Endothelial cell of umbilical vein (primary cell): Measurements from ENCODE around the gene NELFA. TPM values are rescaled to one million over a fixed set of nuclear protein-coding genes. Genes with fewer than 3 reads are reported as not detected.

ENCODE experiments used
- BruUV-seq: library from RNA; stranded (reverse); fragments of 400-500 nt; replicated peaks from 2 replicates; lab custom pipeline; 2021; lab: Mats Ljungman, UMichigan
- CTCF ChIA-PET: fragments of 300-600, 350-600 bp; sonication (Branson Sonifier 250); formaldehyde crosslinking; loops from one replicate; lab custom pipeline; 2021; ENCODE audit warnings: antibody characterized with exemption, inconsistent platforms; lab: Charles Lee
- POLR2A ChIA-PET: fragments of 300-600, 350-600 bp; sonication (Branson Sonifier 250); formaldehyde crosslinking; loops from one replicate; lab custom pipeline; 2021; ENCODE audit warnings: antibody characterized with exemption, inconsistent platforms; lab: Charles Lee
- DNase-seq: peaks from one replicate; pipeline ENCODE4 v3.0.0-alpha.2; 2011; ENCODE audit warnings: low read depth, low spot score
- FAIRE-seq: peaks from 2 replicates; lab custom pipeline; 2011; peaks lifted over from hg19 to GRCh38; lab: Jason Lieb, UNC
- H2AFZ ChIP-seq: 2 replicates; pipeline ENCODE4 v1.6.0; 2012; ENCODE audit warnings: low read depth, low read length, control low read depth, inconsistent platforms
- H3K27ac ChIP-seq: 2 replicates; pipeline ENCODE4 v1.5.1; 2011; ENCODE audit warnings: low read depth, mild to moderate bottlenecking, control low read depth, low read length, moderate library complexity; ENCODE audit not compliant: insufficient read depth
- H3K27me3 ChIP-seq, 2 experiments: 2 replicates each; pipeline versions ENCODE4 v1.6.0 to v1.6.1; 2011; ENCODE audit warnings: low read length in 2 of 2, mixed read lengths in 1 of 2; ENCODE audit not compliant: control insufficient read depth in 2 of 2, insufficient read depth in 2 of 2
- H3K36me3 ChIP-seq, 2 experiments: 2 replicates in 1 of 2; 3 replicates in 1 of 2; pipeline ENCODE4 v1.5.1; 2011; ENCODE audit warnings: low read length in 2 of 2, mild to moderate bottlenecking in 1 of 2, moderate library complexity in 1 of 2; ENCODE audit not compliant: control insufficient read depth in 2 of 2, insufficient read depth in 2 of 2; ENCODE audit errors: extremely low read depth in 1 of 2
- H3K4me1 ChIP-seq: 3 replicates; pipeline ENCODE4 v1.5.1; 2011; ENCODE audit warnings: mild to moderate bottlenecking, low read length; ENCODE audit not compliant: control insufficient read depth, insufficient read depth; ENCODE audit errors: extremely low read depth
- H3K4me2 ChIP-seq: 2 replicates; pipeline ENCODE4 v1.6.1; 2011; ENCODE audit warnings: low read length, control low read depth, mixed read lengths; ENCODE audit not compliant: insufficient read depth
- H3K4me3 ChIP-seq, 3 experiments: fragments of 200-600 bp in 1 of 3; sonication (generic), shearing (Covaris generic) in 1 of 3; replicated peaks in 1 of 3; 2 replicates each; pipeline ENCODE4 v1.5.1; 2011 to 2016; ENCODE audit warnings: control low read depth in 3 of 3, low read length in 3 of 3, mild to moderate bottlenecking in 2 of 3, inconsistent platforms in 1 of 3, low read depth in 1 of 3, moderate library complexity in 1 of 3; ENCODE audit not compliant: insufficient read depth in 1 of 3
- H3K79me2 ChIP-seq: 2 replicates; pipeline ENCODE4 v1.6.0; 2012; ENCODE audit warnings: low read length, inconsistent platforms; ENCODE audit not compliant: control insufficient read depth, insufficient read depth
- H3K9ac ChIP-seq: replicated peaks from 2 replicates; pipeline ENCODE3; 2011; ENCODE audit warnings: low read length, control low read depth; ENCODE audit not compliant: insufficient read depth; ENCODE audit errors: extremely low read depth
- H3K9me1 ChIP-seq: replicated peaks from 3 replicates; pipeline ENCODE4 v1.6.0; 2011; ENCODE audit warnings: mild to moderate bottlenecking, low read length; ENCODE audit not compliant: control insufficient read depth, insufficient read depth; ENCODE audit errors: extremely low read depth
- H3K9me3 ChIP-seq: replicated peaks from 2 replicates; pipeline ENCODE4 v1.5.1; 2012; ENCODE audit warnings: low read length, inconsistent platforms; ENCODE audit not compliant: control insufficient read depth, insufficient read depth
- H4K20me1 ChIP-seq: replicated peaks from 2 replicates; pipeline ENCODE3; 2011; ENCODE audit warnings: mild to moderate bottlenecking, low read length; ENCODE audit not compliant: control insufficient read depth, insufficient read depth; ENCODE audit errors: extremely low read depth
- EZH2 ChIP-seq: IDR thresholded peaks from 2 replicates; pipeline ENCODE4 v1.6.1; 2012; ENCODE audit warnings: borderline replicate concordance, low read depth, mild to moderate bottlenecking, moderate library complexity, low read length, inconsistent platforms; ENCODE audit not compliant: severe bottlenecking
- FOS ChIP-seq: IDR thresholded peaks from 2 replicates; pipeline ENCODE4 v1.6.1; 2011; ENCODE audit warnings: mild to moderate bottlenecking, low read length, moderate library complexity, borderline replicate concordance; ENCODE audit not compliant: insufficient read depth
- GATA2 ChIP-seq: IDR thresholded peaks from 2 replicates; pipeline ENCODE4 v1.7.0; 2011; ENCODE audit warnings: low read depth, mild to moderate bottlenecking, moderate library complexity, mixed read lengths, low read length; ENCODE audit not compliant: insufficient read length, insufficient read depth
- JUN ChIP-seq: IDR thresholded peaks from 2 replicates; pipeline ENCODE4 v1.6.1; 2011; ENCODE audit warnings: borderline replicate concordance, low read depth; ENCODE audit not compliant: insufficient read length, insufficient read depth
- MYC ChIP-seq: IDR thresholded peaks from one replicate; pipeline ENCODE4 v1.6.1; 2011; ENCODE audit warnings: mild to moderate bottlenecking, low read depth, low read length
- POLR2A ChIP-seq: IDR thresholded peaks from 2 replicates; pipeline ENCODE4 v1.6.1; 2012; ENCODE audit warnings: low read depth, mild to moderate bottlenecking, control low read depth, low read length
- POLR2AphosphoS5 ChIP-seq: IDR thresholded peaks from 2 replicates; pipeline ENCODE4 v1.6.1; 2012; ENCODE audit warnings: low read depth, mild to moderate bottlenecking, control low read depth, low read length, moderate library complexity; ENCODE audit not compliant: insufficient read depth
- dilution Hi-C: fragments of 300-500 bp; cut with MboI; formaldehyde crosslinking; loops from one replicate; pipeline ENCODE4 v1.15.0; 2019; ENCODE audit warnings: low sequenced_read_pairs; ENCODE audit not compliant: extremely low pct_ligation_motif_present
- intact Hi-C: fragments of 100-400 bp; cut with micrococcal nuclease; formaldehyde crosslinking; loops from one replicate; pipeline ENCODE4 v1.10.0; 2022
- polyA plus RNA-seq, 4 experiments: library from polyadenylated mRNA; depleted of rRNA in 3 of 4; stranded (reverse) in 3 of 4; unstranded in 1 of 4; fragments of >200 nt; gene quantifications; 2 replicates each; pipeline versions ENCODE4 v1.2.1 to v1.2.3, GENCODE V29; 2011 to 2012; ENCODE audit warnings: missing spikeins in 1 of 4
- total RNA-seq: library from RNA; stranded (reverse); gene quantifications from 2 replicates; pipeline ENCODE4 v1.2.3, GENCODE V29; 2021
- TF ChIP-seq, protein P1 (sequence below), 2 donors: IDR thresholded peaks; 1 replicate in 1 of 2; 2 replicates in 1 of 2; pipeline ENCODE4 v1.5.1; 2011; ENCODE audit warnings: low read length in 2 of 2, mild to moderate bottlenecking in 2 of 2, moderate library complexity in 2 of 2, control low read depth in 1 of 2, inconsistent platforms in 1 of 2, low read depth in 1 of 2; ENCODE audit not compliant: insufficient read depth in 1 of 2; ENCODE audit errors: extremely low read depth in 1 of 2
- TF ChIP-seq, protein P2 (sequence below): IDR thresholded peaks from 2 replicates; pipeline ENCODE4 v1.6.1; 2011; ENCODE audit not compliant: insufficient read depth, insufficient read length

Gene NELFA
- total and polyA plus RNA-seq, 2 donors (not counting 3 experiments of a cell fraction or from before 2014, with no cell fraction given), result 22.8 to 30.3 TPM

DNA sequence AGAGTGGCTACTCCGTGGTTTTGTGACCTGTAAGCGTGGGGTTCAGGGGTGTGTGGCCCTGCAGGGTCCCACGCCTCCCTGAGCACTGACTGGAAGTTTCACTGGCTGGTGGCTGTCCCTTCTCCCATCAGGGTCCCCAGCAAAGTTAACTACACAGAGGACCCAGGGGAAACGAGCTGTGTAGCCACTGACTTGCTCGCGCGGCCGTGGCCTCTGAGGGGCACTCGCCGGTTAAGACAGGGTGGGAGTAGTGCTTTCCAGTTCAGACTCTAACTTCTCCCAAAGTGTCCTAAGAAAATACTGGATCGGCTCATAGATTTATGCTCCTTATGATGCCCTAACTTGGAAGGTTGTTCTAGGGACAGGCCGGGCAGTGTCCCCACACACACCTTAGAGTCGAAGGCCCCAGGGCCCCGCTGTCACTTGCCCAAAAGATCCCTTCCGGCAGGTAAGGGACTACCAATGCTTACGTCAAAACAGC lies 28.2 kb downstream of the NELFA start:
- H3K79me2 ChIP-seq, result no peaks in the 10 kb centered on the region
- H3K9ac ChIP-seq, result no peak overlapping the region

More for the DNA sequence above, 28.2 kb downstream of the NELFA start:
- dilution Hi-C loops (no loop called here), intact Hi-C loops (no loop called here)
- peaks cover 25 to 53% of the 10 kb centered on the region in 2 experiments for H3K36me3 ChIP-seq
- H3K4me1 ChIP-seq, result no peaks in the 10 kb centered on the region
- no peaks in the 10 kb centered on the region for H3K27me3 ChIP-seq
- no peak overlapping the region for H3K4me3 ChIP-seq
- DNase-seq (no peak), FAIRE-seq (no peak)
- no peaks in the 10 kb centered on the region for H4K20me1 ChIP-seq
- no peak overlapping the region for H3K4me2 ChIP-seq
- no peak overlapping the region for H3K27ac ChIP-seq
- no TSS peak for BruUV-seq
- H3K9me3 ChIP-seq, result no peaks in the 10 kb centered on the region
- H2AFZ ChIP-seq, result no peak overlapping the region
- POLR2A ChIA-PET, result no interaction called here
- no peaks in the 10 kb centered on the region for H3K9me1 ChIP-seq
- no peak for TF ChIP-seq JUN
- no peak for TF ChIP-seq POLR2A
- no peak for TF ChIP-seq GATA2
- no peak for TF ChIP-seq EZH2
- TF ChIP-seq, protein P1, sequence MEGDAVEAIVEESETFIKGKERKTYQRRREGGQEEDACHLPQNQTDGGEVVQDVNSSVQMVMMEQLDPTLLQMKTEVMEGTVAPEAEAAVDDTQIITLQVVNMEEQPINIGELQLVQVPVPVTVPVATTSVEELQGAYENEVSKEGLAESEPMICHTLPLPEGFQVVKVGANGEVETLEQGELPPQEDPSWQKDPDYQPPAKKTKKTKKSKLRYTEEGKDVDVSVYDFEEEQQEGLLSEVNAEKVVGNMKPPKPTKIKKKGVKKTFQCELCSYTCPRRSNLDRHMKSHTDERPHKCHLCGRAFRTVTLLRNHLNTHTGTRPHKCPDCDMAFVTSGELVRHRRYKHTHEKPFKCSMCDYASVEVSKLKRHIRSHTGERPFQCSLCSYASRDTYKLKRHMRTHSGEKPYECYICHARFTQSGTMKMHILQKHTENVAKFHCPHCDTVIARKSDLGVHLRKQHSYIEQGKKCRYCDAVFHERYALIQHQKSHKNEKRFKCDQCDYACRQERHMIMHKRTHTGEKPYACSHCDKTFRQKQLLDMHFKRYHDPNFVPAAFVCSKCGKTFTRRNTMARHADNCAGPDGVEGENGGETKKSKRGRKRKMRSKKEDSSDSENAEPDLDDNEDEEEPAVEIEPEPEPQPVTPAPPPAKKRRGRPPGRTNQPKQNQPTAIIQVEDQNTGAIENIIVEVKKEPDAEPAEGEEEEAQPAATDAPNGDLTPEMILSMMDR (IDR thresholded peaks at IDR 0.05; ENCODE audit: extremely low read depth in 1 of 2, insufficient read depth in 1 of 2, low read depth in 1 of 2, low read length in 2 of 2), result no peak
- TF ChIP-seq POLR2AphosphoS5, result no peak
- TF ChIP-seq, protein P2, sequence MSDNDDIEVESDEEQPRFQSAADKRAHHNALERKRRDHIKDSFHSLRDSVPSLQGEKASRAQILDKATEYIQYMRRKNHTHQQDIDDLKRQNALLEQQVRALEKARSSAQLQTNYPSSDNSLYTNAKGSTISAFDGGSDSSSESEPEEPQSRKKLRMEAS, result no peak
- no peak for TF ChIP-seq FOS
- no peak for TF ChIP-seq MYC
- CTCF ChIA-PET, result no interaction called here
